Inflammatory macrophage treated with lipopolysaccharide for 4 hours (primary cell): ENCODE results near the gene TMIGD1.
A peak's percentile ranks its signal among the peaks of the same experiment; 100 is the strongest.
"Not testable (repeated sequence)": the region's sequence is repeated elsewhere in the genome, so short reads cannot be mapped to it uniquely, and the experiment has no call there.

Source experiments
- DNase-seq: peaks from one replicate; pipeline ENCODE4 v3.0.0-alpha.2; 2020

TMIGD1 gene

DNA sequence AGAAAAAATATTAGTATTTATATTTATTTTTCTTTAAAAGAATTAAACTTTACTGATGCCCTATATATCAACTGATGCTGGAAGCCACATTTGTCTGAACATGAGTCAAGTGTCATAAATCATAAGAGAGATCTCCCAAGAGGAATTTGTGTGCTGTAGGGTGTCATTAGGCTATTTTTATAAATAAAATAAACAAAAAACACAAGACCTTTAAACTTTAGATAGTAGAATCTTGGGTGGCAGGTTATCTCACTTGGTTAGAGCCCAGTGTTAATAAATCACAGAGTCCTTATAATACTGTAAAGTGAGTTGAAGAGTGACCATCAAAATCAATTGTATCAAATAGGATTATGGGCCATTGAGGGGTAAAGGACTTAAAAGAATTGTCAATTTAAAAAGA lies 23.6 kb upstream of the TMIGD1 start:
- DNase-seq: no peak

DNA sequence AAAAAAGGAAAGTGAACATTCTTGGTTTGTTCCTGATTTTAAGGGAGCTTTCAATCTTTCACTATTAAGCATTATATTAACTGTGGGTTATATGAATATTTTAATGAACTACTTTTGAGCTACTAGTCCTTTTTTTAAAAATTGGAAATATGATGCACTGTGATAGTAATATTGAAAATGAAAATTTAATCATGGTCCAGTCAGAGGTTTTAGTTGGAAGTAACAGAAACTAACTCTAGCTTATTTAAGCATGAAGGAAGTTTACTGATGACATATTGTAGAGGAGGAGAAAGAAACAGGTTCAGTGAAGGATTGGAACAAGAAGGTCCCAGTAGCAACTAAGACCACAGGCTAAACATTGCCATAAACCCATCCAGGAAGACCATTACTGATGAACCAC lies 20.8 kb upstream of the TMIGD1 start:
- DNase-seq: peak; percentile 55

DNA sequence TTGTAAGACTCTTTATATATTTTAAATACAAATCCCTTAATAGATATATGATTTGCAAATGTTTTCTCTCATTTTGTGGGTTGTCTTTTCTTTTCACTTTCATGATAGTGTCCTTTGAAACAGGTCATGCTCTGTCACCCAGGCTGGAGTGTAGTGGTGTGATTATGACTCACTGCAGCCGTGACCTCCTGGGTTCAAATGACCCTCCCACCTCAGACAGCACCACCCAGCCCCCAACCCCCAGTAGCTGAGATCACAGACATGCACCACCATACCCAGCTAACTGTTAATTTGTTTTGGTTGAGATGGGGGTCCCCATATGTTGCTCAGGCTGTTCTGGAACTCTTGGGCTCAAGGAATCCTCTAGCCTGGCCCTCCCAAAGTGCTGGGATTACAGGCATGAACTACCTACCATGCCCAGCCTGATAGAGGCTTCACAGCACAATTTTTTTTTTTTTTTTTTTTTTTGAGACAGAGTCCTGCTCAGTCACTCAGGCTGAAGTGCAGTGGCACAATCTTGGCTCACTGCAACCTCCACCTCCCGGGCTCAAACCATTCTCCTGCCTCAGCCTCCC lies 18.5 kb upstream of the TMIGD1 start:
- DNase-seq: peak; percentile 88

DNA sequence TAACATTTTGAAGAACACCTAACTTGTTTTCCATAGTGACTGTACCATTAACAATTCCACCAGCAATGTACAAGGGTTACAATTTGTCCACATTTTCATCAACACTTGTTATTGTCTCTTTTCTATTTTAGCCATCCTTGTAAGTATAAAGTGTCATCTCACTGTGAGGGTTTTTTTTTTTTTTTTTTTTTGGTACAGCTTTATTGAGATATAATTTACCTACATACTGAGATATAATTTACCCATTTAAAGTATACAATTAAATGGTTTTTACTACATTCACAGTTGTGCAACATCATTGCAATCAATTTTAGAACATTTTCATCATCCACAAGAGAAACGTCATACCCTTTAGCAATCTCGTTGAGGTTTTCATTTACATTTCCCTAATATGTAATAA lies 17.9 kb upstream of the TMIGD1 start:
- peak; percentile 89 for DNase-seq

DNA sequence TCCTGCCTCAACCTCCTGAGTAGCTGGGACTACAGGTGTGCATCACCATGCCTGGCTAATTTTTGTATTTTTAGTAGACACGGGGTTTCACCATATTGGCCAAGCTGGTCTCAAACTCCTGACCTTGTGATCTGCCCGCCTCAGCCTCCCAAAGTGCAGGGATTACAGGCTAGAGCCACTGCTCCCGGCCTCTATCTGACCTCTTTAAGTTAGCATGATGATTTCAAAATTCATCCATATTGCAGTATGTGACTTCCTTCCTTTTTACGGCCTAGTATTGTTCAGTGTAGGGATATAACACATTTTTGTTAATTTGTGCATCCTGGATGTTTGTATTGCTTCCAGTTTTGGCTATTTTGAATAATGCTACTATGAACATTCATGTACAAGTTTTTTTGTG lies 17.4 kb upstream of the TMIGD1 start:
- DNase-seq: peak; percentile 86

DNA sequence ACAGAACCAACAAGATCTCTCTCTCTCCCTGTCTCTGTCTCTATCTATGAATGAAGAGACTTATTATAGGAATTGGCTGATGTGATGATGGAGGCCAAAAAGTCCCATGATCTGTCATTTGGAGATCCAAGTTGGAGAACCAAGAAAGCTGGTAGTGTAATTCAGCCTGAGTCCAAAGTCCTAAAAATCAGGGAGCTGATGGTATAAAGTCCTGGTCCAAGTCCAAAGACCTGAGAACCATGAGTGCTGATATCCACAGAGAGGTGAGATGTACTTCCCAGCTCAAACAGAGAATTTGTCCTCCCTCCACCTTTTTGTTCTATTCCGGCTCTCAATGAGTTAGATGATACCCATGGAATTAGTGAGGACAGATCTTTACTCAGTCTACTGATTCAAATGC lies 15.4 kb upstream of the TMIGD1 start:
- DNase-seq: no peak

DNA sequence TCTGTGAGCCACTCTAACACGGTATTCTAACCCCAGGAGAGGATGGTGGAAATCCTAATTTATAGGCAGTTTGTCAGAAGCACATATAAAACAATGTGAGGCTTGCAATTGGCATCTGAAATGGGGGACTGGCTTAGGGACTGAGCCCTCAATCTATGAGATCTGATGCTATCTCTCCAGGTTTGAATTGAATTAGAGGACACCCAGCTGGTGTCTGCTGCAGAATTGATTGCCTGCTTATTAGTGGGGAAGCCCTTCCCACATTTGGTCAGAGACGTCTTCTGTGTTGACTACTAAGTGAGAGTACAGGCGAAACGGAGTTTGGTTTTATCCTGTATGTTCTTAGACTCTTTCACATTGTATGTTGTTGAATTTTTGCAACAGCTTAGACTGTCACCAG lies 13.6 kb upstream of the TMIGD1 start:
- DNase-seq: no peak

DNA sequence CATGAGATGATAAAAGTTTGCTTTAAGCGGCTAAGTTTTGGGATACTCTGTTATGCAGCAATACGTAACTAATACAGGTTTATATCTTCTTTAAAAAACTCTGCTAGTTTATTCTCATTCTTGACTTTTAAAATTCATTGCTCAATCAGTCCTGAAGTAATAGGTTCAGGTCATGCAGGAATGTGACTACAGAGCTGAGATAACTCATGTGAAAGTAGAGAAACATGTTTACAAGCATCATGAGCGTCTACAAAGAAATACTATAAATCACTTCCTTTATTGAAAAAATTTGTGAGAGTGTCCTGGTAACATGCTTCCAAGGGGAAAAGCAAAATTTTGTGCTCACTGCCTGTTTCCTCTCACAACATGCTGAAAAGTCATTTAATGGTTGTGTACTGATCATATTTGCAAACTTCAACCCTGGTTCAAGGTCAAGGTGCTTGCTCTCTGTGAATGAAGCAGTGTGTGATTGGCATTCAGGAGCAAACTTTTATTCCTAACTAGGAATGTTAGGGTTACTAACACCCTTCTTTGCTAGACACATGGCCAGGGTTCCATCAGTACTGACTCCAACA lies 12.5 kb upstream of the TMIGD1 start:
- peak; percentile 53 for DNase-seq

DNA sequence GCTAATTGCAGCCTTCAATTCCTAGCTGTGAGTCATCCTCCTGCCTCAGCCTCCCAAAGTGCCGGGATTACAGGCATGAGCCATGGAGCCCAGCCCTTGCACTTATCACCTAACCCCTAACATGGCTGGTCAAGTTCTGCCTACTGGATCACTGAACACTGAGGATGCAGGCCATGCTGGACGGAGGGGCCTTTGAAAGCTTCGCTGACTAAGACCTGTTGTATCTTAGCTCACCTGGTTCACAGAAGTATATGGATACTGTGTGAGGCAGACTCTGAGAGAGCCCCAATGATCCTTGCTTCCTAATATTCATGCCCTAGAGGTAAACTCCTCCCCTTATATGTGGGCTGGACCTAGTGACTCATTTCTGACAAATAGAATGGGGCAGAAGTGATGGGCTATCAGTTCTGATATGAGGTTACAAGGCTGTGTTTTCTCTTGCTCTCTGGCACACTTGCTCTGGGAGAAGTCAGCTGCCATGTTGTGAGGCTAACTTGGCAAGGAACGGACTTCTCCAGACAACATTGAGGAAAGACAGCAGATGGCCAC lies 11.7 kb upstream of the TMIGD1 start:
- DNase-seq: peak; percentile 70

DNA sequence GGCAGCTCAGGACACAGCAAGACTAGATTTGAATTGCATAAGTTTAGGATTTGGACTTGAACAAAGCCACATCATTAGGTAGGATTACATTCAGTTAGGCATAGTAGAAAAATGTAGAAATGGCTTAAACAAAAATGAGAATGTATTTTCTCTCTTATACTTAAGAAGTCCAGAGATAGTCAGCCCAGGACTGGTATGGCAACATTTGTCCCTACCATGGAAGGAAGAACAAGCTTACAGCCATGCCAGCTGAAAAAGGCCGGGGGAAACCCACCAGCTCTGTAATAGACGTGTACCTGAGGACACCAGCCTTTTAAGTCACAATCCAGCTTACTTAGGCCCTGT lies 11.2 kb upstream of the TMIGD1 start:
- no peak for DNase-seq

DNA sequence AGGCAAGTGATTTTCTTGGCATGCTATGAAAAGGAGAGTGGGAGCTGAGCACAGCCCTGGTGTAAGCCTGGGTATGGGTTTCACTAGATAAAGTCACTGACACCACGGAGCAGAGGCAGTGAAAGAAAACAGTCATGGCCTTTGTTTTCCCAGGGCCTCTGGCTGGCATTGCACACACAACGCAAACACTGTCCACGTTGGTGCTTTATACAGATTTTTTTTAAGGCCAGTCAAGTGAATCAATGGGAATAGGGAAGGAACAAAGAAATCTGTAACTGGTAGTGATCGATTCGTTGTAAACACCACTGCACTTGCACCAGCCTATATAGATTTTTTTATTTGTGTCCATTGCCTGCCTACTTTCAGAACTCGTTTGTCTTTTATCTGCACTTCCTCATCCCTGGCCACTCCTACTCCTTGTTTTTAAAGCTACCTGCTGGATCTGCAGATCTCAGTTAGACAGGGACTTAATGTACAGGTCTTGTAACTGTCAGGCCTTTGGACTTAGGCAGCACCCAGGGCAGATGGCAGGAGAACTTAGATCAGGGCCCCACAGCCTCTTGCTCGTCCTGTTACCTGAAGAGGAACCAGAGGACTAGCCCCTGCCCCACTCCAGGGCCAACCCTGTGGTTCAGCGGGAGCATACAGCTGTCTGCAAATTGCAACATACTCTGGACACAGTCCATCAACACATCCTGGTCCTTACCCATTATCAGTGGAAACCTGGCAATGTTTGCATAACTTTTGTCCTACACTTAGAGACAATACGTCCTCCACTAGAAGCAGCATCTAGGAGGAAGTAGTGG lies 10.6 kb upstream of the TMIGD1 start:
- peak; percentile 67 for DNase-seq

DNA sequence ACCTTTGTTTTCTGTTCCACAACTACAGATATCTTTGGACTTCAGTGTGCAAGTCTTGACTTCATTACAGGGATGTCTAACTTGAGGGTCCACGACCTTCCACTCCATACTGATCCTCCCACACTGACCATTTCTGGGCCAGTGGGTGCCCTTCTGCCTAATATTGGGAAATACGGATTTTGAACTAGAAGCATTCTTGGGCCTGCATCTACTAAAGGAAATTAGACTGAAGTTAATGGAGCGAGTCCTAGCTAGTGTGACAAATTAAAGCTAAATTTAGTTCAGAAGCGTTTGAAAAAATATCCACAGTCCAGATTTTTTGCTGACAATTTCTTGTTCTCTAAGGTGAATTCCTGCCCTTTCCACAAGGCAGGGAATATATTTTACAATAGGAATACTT lies 9.9 kb upstream of the TMIGD1 start:
- no peak for DNase-seq

DNA sequence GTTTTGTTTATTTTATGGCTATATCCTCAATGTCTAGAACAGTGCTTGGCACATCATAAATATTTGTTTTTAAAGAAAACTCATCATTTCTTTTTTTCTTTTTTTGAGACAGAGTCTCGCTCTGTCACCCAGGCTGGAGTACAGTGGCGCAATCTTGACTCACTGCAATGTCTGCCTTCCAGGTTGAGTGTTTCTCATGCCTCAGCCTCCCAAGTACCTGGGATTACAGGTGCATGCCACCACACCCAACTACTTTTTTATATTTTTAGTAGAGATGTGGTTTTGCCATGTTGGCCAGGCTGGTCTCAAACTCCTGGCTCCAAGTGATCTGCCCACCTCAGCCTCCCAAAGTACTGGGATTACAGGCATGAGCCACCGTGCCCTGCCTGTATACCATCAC lies 9.4 kb upstream of the TMIGD1 start:
- not testable (repeated sequence) for DNase-seq

DNA sequence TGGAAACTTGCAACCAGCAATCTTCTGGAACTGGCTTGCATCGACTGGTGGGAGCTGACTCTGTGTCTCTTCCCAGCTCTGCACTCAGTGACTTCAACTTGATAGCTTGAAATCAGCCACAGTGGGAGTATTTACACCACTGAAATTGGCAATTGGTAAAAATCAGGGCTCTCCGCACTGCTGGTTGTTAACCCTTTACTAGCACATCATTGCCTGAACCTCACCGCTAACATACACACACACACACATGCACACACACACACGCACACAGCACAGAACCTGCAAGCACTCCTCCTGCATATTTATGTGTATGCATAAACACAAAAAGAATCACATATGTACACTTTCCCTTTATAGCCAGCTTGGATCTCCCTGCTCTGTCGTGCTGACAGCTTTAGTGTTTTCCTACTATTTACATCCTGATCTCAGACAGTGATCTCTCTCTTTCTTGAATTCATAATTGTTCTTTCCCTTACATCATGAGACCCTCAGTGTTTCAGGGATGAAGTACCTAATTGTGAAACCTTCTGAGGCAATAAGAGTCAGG lies 7.9 kb upstream of the TMIGD1 start:
- DNase-seq: peak; percentile 29

DNA sequence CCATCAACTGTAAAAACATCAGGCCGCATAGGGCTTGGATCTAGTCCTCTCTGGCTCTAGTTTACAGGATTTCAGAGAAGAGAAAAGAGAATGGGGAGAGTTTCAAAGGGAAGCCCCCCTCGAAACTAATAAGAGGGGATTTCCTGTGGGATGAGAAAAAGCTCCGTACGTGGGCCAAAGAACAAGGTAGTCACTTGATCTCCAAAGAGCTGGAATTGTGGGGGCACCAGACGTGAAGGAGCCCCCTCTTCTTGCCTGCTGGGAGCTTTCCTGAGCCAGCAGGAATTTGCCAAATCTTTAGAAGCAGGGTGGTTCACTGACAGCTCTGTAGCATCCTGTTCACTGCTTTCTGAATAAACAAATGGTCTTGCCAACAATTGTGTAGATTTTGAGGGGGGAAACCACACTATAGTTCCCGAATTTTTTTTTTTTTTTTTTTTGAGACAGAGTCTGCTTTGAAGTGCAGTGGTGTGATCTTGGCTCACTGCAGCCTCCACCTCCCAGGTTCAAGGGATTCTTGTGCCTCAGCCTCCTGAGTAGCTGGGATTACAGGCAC lies 7.0 kb upstream of the TMIGD1 start:
- DNase-seq: no peak

DNA sequence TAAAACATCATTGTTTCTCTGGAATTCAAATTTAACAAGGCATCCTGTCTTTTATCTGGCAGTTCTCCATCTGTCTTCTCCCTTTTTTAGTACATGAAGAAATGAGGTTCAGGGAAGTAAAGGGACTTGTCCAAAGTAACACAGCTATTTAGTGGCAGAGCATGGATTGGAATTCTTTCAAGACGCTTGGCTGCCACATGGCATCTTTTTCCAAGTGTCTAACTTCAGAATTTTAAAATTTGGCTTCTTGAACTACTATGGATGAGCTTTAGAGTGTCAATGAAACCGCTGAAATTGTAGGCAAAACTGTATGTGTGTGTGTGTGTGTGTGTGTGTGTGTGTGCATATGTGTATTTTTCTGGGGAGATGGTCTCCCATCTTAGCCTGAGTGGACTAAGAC lies 5.2 kb upstream of the TMIGD1 start:
- no peak for DNase-seq

DNA sequence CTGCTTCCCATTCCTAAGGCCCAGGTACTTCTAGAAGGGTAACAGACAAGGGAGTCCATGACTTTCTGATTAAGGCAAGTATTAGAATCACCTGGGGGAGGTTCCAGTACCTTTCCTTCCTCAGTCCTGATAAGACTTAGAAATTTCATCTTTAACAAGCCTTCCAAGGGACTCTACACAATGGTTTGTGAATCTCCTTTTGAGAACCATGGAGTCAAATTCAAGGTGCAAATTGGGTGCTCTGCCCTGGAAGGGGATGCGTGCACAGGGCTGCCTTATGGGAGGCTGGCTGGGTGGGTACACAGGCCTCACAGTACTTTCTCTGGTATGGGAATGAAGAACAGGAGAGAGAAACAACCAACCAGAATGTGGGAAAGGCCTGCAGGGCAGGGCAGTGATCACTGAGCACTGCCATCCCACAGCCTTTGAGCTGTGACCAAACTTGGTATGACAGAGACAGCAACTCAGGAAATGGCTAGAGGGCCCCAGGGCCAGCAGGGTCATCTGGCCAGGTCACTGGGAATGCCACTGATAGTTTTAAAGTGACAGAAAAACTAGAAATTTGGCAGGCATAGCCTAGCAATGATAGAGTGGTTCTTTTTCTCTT lies 3.6 kb upstream of the TMIGD1 start:
- DNase-seq: peak; percentile 53

DNA sequence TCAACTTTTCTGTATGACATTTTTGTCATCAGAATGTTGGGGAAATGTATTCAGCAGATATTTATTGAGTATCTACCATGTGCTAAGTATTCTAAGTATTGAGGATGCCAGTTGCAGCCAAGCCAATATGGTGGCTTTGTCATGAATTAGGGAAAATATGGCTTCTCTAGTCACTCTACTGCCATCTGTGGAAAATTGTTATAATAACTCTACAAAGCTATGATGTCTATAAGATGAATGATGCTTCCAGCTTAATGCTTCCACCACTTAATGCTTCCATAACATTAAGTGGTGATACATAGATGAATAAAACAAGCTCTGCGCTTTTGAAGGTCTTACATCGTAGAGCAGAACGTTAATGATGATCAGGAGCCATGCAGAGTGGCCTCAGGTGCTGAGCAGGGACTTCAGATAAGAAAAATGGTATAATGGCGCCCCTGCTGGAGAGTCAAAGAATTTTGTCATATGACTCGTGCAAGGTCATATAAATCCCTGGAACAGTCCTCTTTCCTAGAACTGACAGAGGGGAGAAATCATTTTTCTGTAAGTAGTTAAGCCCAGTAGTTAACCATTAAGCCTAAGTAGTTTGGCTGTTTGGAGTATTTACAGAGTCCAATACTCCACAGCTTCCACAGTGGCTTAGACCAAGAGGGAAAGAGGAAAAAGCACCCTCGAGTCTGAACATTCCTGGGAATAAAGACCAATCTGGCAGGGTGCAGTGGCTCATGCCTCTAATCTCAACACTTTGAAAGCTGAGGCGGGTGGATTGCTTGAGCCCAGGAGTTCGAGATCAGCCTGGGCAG lies 2.7 kb upstream of the TMIGD1 start:
- DNase-seq: peak; percentile 66

DNA sequence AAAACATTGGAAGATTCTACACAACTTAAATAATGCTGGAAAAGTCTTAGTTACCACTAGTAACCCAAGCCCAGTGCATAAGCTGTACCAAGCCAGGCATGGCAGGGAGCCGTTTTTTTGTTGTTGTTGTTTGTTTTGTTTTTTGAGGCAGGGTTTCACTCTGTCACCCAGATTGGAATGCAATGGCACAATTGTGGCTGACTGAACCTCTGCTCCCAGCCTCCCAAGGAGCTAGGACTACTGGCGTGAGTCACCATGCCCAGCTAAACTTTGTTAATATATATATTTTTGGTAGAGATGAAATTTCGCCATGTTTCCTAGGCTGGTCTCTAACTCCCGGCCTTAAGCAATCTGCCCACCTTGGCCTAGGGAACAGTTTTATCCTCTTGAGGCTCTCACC lies 564 bp upstream of the TMIGD1 start:
- DNase-seq: no peak

DNA sequence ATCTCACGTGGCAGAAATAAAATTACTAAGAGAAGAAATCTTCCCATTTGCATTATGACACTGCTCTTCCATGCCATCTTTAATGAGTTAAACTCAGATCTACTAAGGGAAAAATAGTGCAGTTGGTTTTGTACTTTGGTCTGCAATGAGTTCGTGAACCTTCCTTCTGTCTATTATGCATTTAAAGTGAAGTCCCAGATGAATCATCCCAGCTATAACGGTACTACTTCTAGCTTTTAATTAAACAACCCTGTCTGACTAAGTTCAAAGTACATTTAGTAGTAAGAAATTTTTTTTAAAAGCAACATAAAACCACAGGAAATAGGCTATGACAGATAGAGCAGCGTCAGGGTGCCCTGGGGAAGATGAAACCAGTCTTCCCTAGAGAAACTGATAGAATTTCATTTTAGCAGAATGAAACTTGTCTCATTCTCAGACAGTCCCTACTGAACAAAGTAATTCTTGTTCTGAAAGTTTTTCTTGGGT lies 1.8 kb downstream of the TMIGD1 start:
- peak; percentile 71 for DNase-seq

DNA sequence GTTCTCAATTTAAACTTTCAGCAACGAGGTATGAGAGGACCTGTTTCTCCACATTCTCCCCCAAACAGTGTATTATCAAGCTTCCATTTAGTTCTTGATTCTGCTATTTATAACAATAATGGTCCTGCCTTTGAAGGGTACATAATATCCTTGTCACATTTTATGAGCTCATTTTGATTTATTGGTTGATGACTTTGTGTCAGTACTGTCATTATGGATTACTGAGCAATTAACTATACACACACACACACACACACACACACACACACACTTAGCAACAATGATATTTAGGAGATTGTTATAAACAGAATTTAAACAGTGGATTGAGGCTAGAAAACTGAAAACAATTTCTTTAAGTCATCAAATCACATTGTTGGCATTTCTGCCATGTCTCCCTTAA lies 7.0 kb downstream of the TMIGD1 start:
- DNase-seq: no peak

DNA sequence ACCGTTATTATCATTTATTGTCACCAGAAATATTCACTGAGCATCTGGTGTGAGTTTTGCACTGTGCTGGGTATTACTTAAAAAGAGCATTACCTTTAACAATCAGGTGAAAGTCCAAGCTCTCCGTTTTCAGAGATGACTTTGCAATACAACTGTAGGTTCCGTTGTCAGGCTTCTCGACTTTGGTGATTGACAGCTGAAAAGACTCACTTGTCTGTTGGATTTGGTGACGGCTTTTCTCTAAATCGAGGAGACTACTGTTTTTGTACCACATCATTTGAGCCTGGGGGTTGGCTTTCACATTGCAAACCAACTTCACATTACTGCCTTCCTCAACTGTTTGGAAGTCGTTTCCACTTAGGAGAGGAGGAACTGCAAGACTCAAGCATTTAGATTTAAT lies 9.1 kb downstream of the TMIGD1 start:
- no peak for DNase-seq
